ENCODE data around the gene FUT6. TPM values are rescaled to one million over a fixed set of nuclear protein-coding genes. Genes with fewer than 3 reads are reported as not detected.

Gene FUT6
- total RNA-seq, 1 experiment from 2014 or later, result not detected

DNA sequence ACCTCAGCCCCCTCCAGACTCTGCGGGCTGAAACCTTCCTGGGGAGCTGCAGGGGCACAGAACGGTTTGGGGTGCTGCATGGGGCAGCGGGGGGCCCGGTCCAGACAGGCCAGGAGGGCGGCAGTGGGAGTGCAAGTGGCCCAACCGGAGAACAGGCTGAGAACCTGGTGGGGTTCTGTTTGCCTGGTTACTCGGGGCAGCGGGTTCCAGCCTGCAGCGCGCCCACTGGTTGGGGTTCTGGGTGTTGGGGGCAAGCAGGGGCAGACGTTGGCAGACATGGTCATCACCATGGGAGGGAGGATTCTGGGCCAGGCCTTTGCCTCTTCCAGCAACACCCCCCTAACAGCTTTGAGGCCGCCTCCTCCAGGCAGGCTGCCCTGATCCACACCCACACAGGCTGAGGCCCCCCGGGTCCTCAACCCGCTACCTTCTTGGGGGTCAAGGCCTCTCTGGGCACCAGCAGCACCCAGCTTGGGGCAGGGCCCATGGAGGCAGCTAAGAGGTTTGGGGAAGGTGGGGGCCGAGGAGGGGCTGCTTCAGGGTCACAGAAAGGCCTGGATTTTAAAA is 54.8 kb downstream of the FUT6 start, which contains the start of gene PRR22:
PRR22 (minus strand) TSS at position 166 of the 567 bp plus-strand sequence; CDS start at position 80, 86 bp downstream.
- intact Hi-C loops (cut with micrococcal nuclease; ENCODE audit: unreplicated experiment), result no loop called here
- no TSS peak for BruUV-seq (replicated peaks)
- POLR2A ChIA-PET, result no interaction called here

DNA sequence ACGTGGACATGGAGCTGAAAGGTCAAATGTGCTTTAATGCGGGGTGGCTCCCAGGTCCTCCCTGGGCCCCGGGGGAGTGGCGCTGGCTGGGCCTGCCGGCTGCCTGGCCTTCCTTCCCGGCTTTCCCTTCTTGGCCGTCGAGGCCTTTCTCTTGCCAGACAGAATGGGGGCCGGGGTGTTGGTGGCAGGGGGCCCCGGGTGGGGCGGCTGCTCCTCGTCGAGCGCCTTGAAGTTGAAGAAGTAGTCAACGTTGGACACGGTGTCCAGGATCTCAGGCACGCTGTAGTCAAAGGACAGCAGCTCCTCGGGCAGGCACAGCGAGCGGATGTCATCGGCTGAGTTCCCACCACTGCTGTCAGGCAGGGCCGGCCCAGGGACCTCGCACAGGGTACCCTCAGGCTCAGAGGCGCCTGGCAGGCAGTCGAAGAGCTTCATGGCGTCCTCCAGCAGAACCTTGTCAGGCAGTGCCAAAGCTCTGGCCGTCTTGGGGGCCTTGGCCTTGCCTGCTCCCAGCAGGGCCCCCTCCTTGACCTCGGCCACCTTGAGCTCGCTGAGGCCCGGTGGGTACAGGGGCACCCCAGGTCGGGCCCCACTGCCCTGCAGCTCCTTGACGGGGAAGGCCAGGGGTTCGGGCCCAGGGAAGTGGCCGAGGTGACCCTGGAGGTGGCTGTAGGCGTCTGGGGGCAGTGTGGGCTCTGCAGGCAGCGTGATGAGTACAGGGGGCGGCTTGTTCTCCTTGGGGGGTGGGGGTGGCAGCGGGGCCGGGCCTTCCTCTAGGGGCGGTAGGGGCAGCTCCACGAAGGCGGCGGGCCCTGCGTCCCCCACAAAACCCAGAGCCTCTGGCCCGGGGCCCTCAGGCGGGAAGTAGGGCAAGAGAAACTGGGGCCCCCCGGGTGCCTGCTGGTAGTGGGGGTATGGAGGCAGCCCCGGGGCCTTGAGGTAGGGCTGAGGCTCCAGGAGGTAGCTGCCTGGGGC is 56.3 kb downstream of the FUT6 start:
- Histone ChIP-seq H3K27me3 (ENCODE audit: control insufficient read depth, insufficient read depth, low read length) (no peaks in the 10 kb centered on the region), H3K4me1 (ENCODE audit: control insufficient read depth, insufficient read depth, low read length) (no peaks in the 10 kb centered on the region), H3K9me3 (ENCODE audit: control insufficient read depth, insufficient read depth, low read depth, low read length) (no peaks in the 10 kb centered on the region), H3K36me3 (ENCODE audit: control insufficient read depth, insufficient read depth, low read length) (0 out of 2 replicates have a peak, but pooled peaks cover 2% of the 10 kb centered on the region), H3K27ac (ENCODE audit: low read length) (no peak overlapping the region), H3K4me3 (ENCODE audit: low read depth in 2 of 2, low read length in 2 of 2) (no peak overlapping the region)
- BruUV-seq (replicated peaks), result no TSS peak
- no peak for TF ChIP-seq POLR2AphosphoS5 (IDR thresholded peaks at IDR 0.05; ENCODE audit: low read depth, low read length)
- TF ChIP-seq, protein P1, sequence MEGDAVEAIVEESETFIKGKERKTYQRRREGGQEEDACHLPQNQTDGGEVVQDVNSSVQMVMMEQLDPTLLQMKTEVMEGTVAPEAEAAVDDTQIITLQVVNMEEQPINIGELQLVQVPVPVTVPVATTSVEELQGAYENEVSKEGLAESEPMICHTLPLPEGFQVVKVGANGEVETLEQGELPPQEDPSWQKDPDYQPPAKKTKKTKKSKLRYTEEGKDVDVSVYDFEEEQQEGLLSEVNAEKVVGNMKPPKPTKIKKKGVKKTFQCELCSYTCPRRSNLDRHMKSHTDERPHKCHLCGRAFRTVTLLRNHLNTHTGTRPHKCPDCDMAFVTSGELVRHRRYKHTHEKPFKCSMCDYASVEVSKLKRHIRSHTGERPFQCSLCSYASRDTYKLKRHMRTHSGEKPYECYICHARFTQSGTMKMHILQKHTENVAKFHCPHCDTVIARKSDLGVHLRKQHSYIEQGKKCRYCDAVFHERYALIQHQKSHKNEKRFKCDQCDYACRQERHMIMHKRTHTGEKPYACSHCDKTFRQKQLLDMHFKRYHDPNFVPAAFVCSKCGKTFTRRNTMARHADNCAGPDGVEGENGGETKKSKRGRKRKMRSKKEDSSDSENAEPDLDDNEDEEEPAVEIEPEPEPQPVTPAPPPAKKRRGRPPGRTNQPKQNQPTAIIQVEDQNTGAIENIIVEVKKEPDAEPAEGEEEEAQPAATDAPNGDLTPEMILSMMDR (IDR thresholded peaks at IDR 0.05), result no peak
- TF ChIP-seq, protein P2, sequence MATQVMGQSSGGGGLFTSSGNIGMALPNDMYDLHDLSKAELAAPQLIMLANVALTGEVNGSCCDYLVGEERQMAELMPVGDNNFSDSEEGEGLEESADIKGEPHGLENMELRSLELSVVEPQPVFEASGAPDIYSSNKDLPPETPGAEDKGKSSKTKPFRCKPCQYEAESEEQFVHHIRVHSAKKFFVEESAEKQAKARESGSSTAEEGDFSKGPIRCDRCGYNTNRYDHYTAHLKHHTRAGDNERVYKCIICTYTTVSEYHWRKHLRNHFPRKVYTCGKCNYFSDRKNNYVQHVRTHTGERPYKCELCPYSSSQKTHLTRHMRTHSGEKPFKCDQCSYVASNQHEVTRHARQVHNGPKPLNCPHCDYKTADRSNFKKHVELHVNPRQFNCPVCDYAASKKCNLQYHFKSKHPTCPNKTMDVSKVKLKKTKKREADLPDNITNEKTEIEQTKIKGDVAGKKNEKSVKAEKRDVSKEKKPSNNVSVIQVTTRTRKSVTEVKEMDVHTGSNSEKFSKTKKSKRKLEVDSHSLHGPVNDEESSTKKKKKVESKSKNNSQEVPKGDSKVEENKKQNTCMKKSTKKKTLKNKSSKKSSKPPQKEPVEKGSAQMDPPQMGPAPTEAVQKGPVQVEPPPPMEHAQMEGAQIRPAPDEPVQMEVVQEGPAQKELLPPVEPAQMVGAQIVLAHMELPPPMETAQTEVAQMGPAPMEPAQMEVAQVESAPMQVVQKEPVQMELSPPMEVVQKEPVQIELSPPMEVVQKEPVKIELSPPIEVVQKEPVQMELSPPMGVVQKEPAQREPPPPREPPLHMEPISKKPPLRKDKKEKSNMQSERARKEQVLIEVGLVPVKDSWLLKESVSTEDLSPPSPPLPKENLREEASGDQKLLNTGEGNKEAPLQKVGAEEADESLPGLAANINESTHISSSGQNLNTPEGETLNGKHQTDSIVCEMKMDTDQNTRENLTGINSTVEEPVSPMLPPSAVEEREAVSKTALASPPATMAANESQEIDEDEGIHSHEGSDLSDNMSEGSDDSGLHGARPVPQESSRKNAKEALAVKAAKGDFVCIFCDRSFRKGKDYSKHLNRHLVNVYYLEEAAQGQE (IDR thresholded peaks at IDR 0.05; ENCODE audit: insufficient read depth in 1 of 2, low read depth in 2 of 2, low read length in 1 of 2), result no peak
- no peak for TF ChIP-seq SIN3A (IDR thresholded peaks at IDR 0.05; ENCODE audit: borderline replicate concordance, insufficient read depth, low read depth, low read length)
- no peak for TF ChIP-seq TCF7L2 (IDR thresholded peaks at IDR 0.05; ENCODE audit: low read depth, low read length)
- DNase-seq (ENCODE audit: low read depth, low spot score) (no peak), ATAC-seq (0 out of 2 replicates have a peak, but pooled peaks have one; percentile 36)
- ChIA-PET POLR2A (interaction anchor here (0.6 kb wide), 1 partner anchor 74 kb away, joined by 3 read pairs; no protein-coding TSS in a partner anchor), CTCF (no interaction called here)
- intact Hi-C loops (cut with micrococcal nuclease; ENCODE audit: unreplicated experiment), result no loop called here
- in situ Hi-C loops (cut with HindIII; ENCODE audit: low pct_unique_long_range_greater_than_20kb, low sequenced_read_pairs), result no loop called here

More for the DNA sequence above, 54.8 kb downstream of the FUT6 start, which contains the start of gene PRR22:
- ATAC-seq (no peak), DNase-seq (ENCODE audit: low read depth, low spot score) (no peak)
- Histone ChIP-seq H3K4me3 (ENCODE audit: low read depth in 2 of 2, low read length in 2 of 2) (no peak within 1 kb of the TSS), H3K4me1 (ENCODE audit: control insufficient read depth, insufficient read depth, low read length) (no peaks in the 10 kb centered on the region), H3K27me3 (ENCODE audit: control insufficient read depth, insufficient read depth, low read length) (no peaks in the 10 kb centered on the region), H3K9me3 (ENCODE audit: control insufficient read depth, insufficient read depth, low read depth, low read length) (no peaks in the 10 kb centered on the region), H3K36me3 (ENCODE audit: control insufficient read depth, insufficient read depth, low read length) (0 out of 2 replicates have a peak, but pooled peaks cover 2% of the 10 kb centered on the region), H3K27ac (ENCODE audit: low read length) (no peak within 1 kb of the TSS)
- in situ Hi-C loops (cut with HindIII; ENCODE audit: low pct_unique_long_range_greater_than_20kb, low sequenced_read_pairs), result no loop called here
- CTCF ChIA-PET, result no interaction called here
- no peak for TF ChIP-seq SIN3A (IDR thresholded peaks at IDR 0.05; ENCODE audit: borderline replicate concordance, insufficient read depth, low read depth, low read length)
- TF ChIP-seq, protein P1 (IDR thresholded peaks at IDR 0.05), result no peak
- no peak for TF ChIP-seq TCF7L2 (IDR thresholded peaks at IDR 0.05; ENCODE audit: low read depth, low read length)
- TF ChIP-seq, protein P2 (IDR thresholded peaks at IDR 0.05; ENCODE audit: insufficient read depth in 1 of 2, low read depth in 2 of 2, low read length in 1 of 2), result no peak
